GM18858 (cell line): ENCODE data around the gene FAM98A.

Source experiments
- ATAC-seq: cut with Tn5 transposase; IDR thresholded peaks from one replicate; pipeline ENCODE4 v1.9.1; 2021; ENCODE audit not compliant: unreplicated experiment

The FAM98A gene

DNA sequence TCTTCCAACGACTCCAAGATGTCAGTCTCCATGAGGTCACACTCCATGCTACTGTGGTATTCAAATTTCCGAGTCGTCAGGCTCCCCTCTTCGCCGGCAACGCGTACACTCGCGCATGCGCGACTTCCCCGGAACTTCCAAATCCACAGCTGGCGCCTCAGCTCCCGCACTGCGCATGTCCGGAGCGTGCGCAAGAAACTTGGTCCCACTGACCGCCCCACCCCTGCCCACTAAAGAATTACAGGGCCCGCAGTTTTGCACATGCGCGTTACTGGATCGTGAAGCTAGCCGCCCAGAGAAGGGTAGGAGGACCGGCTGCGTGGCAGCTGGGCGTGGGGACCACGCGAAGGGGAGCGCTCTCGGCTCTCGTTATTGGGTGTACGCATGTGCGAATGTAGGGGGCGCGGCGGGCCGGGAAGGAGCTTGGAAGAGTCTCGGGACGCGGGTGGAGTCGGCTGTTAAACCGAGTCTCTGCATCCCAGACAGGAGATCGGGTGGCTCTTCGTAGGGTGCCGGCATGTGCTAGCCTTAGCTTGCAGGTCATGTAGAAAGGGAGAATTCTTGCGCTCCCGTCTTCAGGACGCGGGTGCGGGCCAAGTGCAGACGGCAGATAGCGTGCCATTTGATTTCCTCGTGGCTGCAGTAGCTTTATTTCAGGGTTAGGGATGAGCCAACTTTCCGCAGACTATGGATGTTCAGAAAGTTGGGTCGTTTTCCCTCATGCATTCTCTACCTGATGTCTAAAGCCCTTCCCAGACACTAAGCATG, at the start of gene FAM98A:
Gene FAM98A (minus strand): TSS at position 125 of the 768 bp plus-strand sequence. CDS start 78 bp downstream, at position 47.
- ATAC-seq = peak; percentile 86

DNA sequence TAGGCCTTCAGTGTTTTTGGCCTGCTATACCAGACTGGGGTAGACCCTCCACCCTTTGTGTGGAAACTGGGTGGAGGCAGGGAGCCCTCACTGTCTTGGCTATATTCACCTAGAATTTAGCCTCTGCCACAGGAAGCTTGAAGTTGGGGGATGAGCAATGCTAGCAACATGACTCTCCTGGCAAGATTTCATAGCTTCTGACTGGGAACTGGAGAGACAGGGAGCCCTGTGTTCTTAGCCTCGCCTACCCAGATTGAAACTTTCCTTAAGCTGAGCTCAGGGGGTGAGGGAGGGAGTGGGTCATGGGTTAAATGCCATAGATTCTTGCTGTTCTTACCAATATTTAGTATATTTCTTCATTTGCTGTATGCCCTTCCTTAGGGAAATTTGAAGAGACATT, 46.8 kb upstream of the FAM98A start:
- ATAC-seq = no peak

DNA sequence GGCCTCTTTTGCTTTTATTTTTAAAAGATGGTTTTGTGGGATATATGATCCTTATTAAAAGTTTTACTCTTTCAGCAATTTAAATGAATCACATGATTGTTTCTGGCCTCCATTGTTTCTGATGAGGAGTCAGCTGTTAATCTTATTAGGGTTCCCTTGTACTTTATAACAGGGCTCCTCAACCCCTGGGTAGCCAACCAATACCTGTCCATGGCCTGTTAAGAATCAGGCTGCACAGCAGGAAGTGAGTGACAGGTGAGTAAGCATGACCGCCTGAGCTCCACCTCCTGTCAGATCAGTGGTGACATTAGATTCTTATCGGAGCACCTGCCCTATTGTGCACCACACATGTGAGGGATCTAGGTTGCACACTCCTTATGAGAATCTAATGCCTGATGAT, 45.1 kb upstream of the FAM98A start:
- no peak for ATAC-seq

DNA sequence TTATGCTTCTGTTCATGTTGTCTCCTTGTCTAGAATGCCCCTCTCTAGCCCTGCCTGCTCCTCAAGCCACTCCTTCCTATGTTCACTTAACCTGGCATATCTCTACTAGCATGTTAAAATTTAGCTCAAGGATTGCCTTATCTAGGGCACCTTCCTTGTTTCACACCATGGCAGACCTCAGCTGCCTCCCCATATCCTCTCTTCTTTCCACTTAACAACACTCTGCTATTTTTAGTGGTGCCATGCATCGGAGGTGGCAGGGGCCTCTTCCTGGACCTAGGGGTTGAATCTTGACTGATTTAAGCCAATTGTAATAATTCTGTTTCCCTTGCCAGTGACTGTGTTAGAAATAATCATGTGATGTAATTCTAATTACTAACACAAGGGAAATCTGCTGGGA, 36.9 kb upstream of the FAM98A start:
- ATAC-seq = no peak

DNA sequence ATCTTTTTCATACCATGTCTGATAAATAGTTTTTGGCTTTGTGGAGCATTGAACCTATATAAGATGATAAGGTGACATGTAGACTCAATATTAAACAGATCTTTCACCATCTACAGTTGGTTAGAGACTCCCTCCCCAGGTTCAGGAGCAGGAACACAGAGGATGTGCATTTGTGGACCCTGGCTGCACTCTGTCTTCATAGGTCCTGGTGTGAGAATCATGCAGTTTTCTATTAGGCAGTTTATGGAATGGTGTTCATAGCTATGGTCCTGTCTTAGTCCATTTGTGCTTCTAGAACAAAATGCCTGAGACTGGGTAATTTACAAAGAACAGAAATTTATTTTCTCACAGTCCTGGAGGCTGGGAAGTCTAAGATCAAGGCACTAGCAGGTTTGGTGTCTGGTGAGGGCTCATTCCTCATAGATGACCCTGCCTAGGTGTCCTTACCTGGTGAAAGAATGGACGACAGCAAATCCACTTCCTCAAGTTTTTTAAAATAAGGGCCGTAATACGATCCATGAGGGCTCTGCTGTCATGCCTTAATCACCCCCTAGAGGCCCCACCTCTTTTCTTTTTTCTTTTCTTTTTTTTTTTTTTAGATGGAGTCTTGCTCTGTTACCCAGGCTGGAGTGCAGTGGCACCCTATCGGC, 35.3 kb upstream of the FAM98A start:
- ATAC-seq = no peak

DNA sequence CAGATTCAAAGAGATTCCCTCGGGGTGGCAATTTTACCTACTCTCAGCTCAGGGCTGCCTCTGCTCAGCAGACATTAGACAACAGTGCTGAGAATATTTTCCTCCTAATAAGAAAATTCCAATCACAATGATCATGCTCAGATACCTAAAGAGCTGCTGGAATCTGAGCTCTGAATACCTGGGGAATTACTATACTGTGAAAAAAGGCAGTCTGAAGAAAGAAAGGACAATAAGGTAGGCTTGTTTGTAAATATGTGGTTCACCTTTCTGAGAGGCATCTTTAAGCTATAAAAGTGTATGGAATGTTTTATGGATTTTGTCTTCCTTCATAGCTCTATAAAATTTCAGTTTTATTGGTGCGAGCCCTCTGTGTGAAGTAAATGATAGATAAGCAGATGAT, 34.2 kb upstream of the FAM98A start:
- ATAC-seq = no peak

DNA sequence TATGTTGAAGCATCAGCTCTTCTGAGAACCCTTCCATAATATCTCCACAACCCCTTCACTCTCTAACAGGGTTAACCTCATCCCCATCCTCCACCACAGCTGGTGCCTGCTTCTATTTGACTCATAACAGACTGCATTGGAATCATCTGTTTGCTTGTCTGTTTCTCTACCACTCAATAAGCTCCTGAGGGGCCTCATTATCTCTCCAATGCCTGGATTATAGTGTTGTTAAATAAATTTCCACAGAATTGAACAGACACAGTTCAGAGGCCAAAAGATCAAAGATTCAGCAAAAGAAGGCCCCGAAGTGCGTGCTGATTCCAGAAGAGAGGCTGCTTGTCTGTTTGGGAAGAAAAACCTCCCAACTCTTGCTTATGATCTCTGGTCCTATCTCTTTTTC, 33.7 kb upstream of the FAM98A start:
- no peak for ATAC-seq

DNA sequence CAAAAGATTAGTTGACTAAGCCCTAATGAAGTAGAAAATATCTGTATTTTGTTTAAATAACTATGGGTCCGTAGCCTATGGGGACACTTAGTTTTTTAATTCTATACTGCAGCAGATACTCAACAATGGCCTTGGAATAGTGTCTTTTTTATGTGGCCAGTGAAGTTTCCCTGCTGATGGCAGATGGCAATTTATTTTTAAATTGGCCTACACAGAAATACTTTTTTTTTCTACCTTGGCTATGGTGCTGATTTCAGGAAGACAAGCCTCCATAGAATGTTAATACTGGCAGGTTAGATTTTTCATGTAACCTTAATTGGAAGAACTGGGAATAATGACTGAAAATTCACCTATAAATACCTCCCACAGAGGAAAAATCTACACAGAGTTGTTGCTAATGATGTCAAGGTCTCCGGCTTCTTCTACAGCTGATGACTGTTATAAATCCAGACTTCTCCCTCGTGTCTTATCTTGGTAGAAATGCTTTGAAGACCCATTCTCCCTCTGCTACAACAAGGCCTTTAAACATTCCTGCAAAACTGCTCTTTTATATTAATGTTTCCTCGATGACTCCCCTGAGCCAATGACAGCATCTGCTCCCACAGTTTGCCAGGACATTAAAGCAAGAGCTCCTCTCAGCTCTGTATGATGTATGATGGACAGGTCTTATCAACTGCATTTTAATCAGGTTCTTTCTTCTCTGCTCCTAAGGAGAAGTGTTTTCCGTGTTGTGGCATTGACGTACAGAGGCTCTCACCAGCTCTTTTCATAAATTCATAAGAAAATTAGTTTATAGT, 29.1 kb upstream of the FAM98A start:
- no peak for ATAC-seq

DNA sequence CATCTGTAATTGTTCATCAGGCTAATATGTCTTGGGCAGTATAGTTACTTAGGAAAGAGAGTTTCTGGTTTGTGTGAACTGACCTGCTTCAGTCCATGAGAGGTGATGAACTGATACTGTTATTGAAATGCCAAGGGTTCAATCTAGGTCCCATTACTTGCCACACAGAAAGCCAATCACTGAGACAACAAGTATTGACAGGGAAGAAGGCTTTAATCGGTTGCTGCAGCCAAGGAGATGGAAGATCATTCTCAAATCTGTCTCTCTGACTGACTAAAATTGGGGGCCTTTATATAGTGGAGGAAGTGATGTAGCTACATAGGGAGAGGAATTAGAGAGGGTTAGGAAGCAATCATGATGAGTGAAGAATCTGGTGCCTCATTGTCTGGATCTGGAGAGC, 19.9 kb upstream of the FAM98A start:
- ATAC-seq = no peak

DNA sequence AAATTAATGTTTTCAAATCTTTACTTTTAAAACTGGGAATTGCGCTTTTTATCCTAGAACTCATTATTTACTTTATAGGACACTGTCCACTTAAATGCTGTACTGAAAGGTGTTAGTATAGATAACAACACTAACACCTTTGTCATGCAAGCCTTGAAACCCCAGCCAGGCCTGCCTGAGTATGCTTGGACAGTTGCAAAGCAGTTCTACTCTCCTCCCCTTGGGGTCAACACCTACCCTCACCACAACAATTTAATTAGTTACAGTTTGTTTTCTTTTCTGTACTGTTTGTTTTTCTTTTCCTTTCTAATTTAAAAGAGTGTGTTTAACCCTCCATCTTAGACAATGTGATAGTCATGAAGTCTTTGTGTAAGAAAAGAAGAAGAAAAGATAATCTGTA, 18.9 kb upstream of the FAM98A start:
- no peak for ATAC-seq

DNA sequence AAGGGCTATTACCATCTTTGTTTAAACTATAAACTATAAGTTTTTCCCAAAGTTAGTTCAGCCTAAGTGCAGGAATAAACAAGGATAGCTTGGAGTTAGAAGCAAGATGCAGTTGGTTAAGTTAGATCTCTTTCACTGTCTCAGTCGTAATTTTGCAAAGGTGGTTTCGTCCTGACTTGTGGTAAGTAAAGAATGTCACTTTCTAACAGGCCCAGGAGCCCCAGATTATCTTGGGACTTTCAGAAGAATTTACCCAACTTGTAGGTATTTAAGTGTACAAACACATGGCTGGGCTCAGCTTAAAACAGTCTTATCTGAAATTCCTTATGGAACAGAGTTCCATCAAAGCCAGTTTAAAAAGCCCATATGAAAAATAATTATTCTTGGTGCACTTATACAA, 18.3 kb upstream of the FAM98A start:
- ATAC-seq = peak; percentile 40

DNA sequence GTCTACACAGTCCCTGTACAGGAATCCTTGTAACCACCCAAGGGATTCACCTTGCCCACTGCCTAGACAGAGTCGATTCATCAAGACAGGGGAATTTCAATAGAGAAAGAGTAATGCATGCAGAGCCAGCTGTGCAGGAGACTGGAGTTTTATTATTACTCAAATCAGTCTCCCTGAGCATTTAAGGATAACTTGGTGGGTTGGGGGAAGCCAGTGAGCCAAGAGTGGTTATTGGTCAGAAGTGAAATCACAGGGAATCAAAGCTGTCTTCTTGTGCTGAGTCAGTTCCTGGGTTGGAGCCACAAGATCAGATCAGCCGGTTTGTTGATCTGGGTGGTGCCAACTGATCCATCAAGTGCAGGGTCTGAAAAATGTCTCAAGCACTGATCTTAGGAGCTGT, 17.8 kb upstream of the FAM98A start:
- ATAC-seq = no peak

DNA sequence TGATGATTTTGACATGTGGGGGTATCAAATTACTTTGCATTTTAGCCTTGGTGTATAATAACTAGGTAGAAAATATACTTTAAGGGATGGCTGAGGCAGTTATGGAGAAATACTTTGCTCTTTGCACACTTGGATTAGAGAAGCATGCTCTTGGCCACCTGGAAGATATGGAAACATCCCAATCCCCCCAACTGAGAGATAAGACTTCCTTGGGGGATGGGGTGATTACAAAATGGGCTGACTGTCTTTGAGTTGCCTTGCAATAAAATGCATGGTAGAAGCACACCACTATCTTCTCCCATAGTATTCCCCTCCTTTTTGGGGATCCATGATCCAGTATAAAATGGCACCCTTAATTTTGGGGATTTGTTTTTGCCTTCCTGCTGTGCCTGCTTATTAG, 15.1 kb upstream of the FAM98A start:
- no peak for ATAC-seq

DNA sequence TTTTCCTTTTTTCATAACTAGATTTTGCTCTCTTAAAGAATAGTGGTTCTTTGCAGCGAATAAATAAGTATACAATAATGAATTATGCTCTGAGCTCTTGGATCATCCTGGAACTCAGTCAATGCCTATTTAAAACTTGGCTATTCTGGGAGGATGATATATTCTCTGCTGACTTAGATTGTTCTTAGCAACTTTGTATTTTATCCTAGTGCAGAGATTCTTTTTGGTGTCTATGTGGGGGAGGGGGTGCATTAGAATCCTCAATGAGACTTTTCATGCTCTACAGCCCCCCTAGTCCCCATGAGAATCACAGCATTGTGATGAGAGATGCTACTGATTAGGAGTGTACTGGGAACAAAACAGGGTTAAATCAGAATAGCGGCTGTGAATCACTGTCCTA, 8.8 kb upstream of the FAM98A start:
- ATAC-seq = no peak

DNA sequence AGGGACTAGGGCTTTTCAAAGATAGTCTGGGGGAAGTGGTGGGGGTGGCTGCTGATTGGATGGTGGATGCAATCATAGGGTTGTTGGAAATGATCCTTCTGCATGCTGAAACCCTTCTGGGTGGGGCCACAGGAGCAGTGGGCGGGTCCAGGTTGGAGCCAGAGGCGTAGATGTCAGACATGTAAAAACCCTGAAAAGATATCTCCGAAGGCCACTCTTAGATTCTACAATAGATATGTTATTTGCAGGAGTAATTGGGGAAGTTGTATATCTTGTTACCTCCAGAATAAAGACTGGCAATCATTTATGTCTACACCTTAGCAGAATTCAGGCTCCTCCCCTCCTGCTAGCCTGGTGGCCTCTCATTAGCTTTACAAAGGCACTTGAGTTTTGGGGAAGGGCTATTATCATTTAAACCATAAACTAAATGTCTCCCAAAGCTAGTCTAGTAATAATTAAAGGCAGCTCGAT, 8.2 kb upstream of the FAM98A start:
- ATAC-seq = no peak

DNA sequence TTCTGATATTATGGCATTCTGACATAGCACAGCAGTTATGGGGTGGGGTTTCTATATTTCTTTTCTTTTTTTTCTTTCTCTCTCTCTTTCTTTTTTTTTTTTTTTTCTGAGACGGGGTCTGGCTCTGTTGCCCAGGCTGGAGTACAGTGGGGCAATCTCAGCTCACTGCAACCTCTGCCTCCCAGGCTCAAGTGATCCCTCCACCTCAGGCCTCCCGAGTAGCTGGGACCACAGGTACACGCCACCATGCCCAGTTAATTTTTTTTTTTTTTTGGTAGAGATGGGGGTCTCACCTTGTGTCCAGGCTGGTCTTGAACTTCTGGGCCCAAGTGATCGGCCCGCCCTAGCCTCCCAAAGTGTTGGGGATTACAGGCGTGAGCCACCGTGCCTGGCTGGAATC, 7.5 kb upstream of the FAM98A start:
- no peak for ATAC-seq

DNA sequence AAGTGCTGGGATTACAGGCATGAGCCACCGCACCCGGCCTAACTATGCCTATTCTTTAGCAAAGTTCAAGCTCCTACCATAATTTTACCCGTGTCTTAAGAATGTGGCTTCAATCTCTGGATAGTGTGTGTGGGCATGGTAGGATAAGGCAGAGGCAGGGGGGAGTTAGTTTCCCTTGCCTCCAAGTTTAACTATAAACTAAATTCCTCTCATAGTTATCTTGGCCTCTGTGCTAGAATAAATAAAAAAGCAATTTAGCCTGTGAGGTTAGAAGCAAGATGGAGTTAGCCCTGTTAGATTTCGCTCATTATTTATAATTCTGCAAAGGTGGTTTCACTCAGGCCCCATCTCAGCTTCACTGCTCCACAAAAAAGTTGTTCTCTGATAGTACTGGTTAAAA, 7.0 kb upstream of the FAM98A start:
- ATAC-seq = no peak

DNA sequence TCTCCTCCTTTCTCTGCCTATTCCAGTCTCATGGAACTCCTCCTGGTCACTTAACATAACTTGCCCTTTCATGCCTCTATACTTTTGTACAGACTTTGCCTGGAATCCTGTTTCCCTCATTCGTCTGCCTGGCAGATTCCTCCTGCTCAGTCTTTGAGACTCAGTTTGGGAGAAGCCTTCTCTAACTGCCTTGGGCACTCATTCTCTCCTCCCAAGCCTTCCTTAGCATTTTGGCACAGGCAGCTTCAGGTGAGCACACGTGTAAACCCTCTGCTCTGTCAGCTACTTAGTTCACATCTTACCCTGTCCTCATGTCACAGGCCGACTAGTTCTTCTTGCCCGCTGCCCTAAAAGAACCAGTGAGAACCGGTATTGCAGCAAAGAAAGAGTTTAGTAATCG, 6.0 kb upstream of the FAM98A start:
- no peak for ATAC-seq

DNA sequence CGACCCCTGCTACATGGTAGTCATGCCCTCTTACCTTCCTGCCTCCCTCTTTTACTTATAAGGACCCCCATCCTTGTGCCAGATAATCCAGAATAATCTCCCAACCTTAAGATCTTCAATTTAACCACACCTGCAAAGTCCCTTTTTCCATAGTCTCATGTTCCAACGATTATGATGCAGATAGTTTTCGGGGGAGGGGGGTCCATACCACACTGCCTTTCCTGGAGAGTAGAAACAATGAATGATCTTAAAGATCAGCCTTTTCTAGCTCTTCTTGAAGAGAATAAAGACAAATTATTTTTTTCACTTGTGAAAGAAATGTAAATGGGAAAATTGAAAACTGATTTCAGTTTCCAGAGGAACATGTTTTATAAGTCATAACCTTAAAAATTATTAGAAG, 4.3 kb upstream of the FAM98A start:
- ATAC-seq = no peak

DNA sequence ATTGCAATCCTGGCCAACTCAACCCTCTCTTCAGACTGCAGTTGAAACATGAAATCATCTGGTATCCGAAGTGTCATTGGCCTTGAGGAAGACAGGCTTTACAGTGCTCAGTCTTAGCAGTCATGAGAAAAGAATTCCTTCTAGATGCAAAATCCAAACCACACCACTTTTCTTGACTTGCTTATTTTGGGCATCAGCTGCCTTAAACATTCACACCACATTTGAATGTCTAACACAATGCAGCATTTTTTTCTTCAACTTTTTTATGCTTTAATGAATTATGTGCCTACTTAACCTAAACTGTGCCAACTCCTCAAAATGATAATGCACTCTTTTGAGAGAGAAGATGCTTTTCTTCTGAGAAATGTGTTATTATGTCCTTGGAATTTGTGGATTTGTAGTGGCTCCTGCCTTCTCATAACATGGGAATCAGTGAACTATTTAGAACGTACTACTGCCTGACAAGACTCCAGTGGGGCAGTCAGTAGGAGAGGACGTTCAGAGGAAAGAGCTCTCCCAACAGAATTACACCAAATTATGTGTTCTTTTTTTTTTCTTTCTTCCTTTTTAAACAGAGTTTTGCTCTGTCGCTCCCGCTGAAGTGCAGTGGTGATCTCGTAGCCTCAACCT, 3.2 kb upstream of the FAM98A start:
- no peak for ATAC-seq

DNA sequence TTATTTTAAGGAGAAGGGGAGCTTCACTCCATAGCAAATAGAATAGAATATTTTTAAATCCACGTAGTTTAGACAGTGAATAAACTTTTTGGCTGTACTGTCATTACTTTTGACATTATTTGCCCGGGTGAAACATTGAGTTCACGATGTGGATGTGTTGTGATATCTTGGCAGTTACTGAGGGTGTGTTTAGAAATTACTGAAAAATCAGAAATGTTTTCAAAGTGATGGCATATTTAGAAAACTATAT, 769 bp upstream of the FAM98A start:
- ATAC-seq = no peak
